C4-2B (cell line): Measurements from ENCODE around the gene SLC25A15.

Experiments
- H3K27ac ChIP-seq: fragments of 450-650 bp; 2 replicates; pipeline ENCODE4 v1.5.1; 2017
- CTCF ChIP-seq: fragments of 450-650 bp; conservative IDR thresholded peaks from 2 replicates; pipeline ENCODE4 v1.5.1; 2017; ENCODE audit warnings: mild to moderate bottlenecking
- ZFX ChIP-seq: fragments of 450-650 bp; IDR thresholded peaks from 2 replicates; pipeline ENCODE4 v1.6.1; 2017

The SLC25A15 gene

GRCh38 chr13:40764587-40765403 lies 24.6 kb upstream of the SLC25A15 start:
- H3K27ac ChIP-seq, result no peak overlapping the region
- TF ChIP-seq CTCF (no peak), ZFX (no peak)

- no peak overlapping the region for H3K27ac ChIP-seq
- TF ChIP-seq CTCF (no peak), ZFX (no peak)
These were observed 23.8 kb upstream of the SLC25A15 start for GRCh38 chr13:40765602-40766001.

- no peak overlapping the region for H3K27ac ChIP-seq
- no peak for TF ChIP-seq CTCF
- TF ChIP-seq ZFX, result no peak
These were observed 19.4 kb upstream of the SLC25A15 start for GRCh38 chr13:40769970-40770369.

GRCh38 chr13:40770609-40770933 lies 18.8 kb upstream of the SLC25A15 start:
- TF ChIP-seq ZFX (no peak), CTCF (no peak)
- peak overlapping the region; percentile 71 for H3K27ac ChIP-seq

GRCh38 chr13:40770934-40771618 lies 18.3 kb upstream of the SLC25A15 start, which contains the start of gene MRPS31:
Gene MRPS31, minus strand, starts transcription at chr13:40771190. Its CDS starts 54 bp downstream, at chr13:40771136.
- no peak for TF ChIP-seq CTCF
- no peak for TF ChIP-seq ZFX
- peak within 1 kb of the TSS; percentile 71 for H3K27ac ChIP-seq

GRCh38 chr13:40772765-40773473 lies 16.5 kb upstream of the SLC25A15 start:
- no peak overlapping the region for H3K27ac ChIP-seq

More at GRCh38 chr13:40772765-40773473, 16.5 kb upstream of the SLC25A15 start:
- no peak for TF ChIP-seq ZFX
- no peak for TF ChIP-seq CTCF
